Endothelial cell of umbilical vein (primary cell): ENCODE data around the gene OLFM1. TPM values are rescaled to one million over a fixed set of nuclear protein-coding genes. Genes with fewer than 3 reads are reported as not detected.

ENCODE experiments used
- BruUV-seq: library from RNA; stranded (reverse); fragments of 400-500 nt; replicated peaks from 2 replicates; lab custom pipeline; 2021; lab: Mats Ljungman, UMichigan
- CTCF ChIA-PET: fragments of 300-600, 350-600 bp; sonication (Branson Sonifier 250); formaldehyde crosslinking; loops from one replicate; lab custom pipeline; 2021; ENCODE audit warnings: antibody characterized with exemption, inconsistent platforms; lab: Charles Lee
- POLR2A ChIA-PET: fragments of 300-600, 350-600 bp; sonication (Branson Sonifier 250); formaldehyde crosslinking; loops from one replicate; lab custom pipeline; 2021; ENCODE audit warnings: antibody characterized with exemption, inconsistent platforms; lab: Charles Lee
- DNase-seq: peaks from one replicate; pipeline ENCODE4 v3.0.0-alpha.2; 2011; ENCODE audit warnings: low read depth, low spot score
- FAIRE-seq: peaks from 2 replicates; lab custom pipeline; 2011; peaks lifted over from hg19 to GRCh38; lab: Jason Lieb, UNC
- H2AFZ ChIP-seq: 2 replicates; pipeline ENCODE4 v1.6.0; 2012; ENCODE audit warnings: low read depth, low read length, control low read depth, inconsistent platforms
- H3K27ac ChIP-seq: 2 replicates; pipeline ENCODE4 v1.5.1; 2011; ENCODE audit warnings: low read depth, mild to moderate bottlenecking, control low read depth, low read length, moderate library complexity; ENCODE audit not compliant: insufficient read depth
- H3K27me3 ChIP-seq, 2 experiments: 2 replicates each; pipeline versions ENCODE4 v1.6.0 to v1.6.1; 2011; ENCODE audit warnings: low read length in 2 of 2, mixed read lengths in 1 of 2; ENCODE audit not compliant: control insufficient read depth in 2 of 2, insufficient read depth in 2 of 2
- H3K36me3 ChIP-seq, 2 experiments: 2 replicates in 1 of 2; 3 replicates in 1 of 2; pipeline ENCODE4 v1.5.1; 2011; ENCODE audit warnings: low read length in 2 of 2, mild to moderate bottlenecking in 1 of 2, moderate library complexity in 1 of 2; ENCODE audit not compliant: control insufficient read depth in 2 of 2, insufficient read depth in 2 of 2; ENCODE audit errors: extremely low read depth in 1 of 2
- H3K4me1 ChIP-seq: 3 replicates; pipeline ENCODE4 v1.5.1; 2011; ENCODE audit warnings: mild to moderate bottlenecking, low read length; ENCODE audit not compliant: control insufficient read depth, insufficient read depth; ENCODE audit errors: extremely low read depth
- H3K4me2 ChIP-seq: 2 replicates; pipeline ENCODE4 v1.6.1; 2011; ENCODE audit warnings: low read length, control low read depth, mixed read lengths; ENCODE audit not compliant: insufficient read depth
- H3K4me3 ChIP-seq, 3 experiments: fragments of 200-600 bp in 1 of 3; sonication (generic), shearing (Covaris generic) in 1 of 3; replicated peaks in 1 of 3; 2 replicates each; pipeline ENCODE4 v1.5.1; 2011 to 2016; ENCODE audit warnings: control low read depth in 3 of 3, low read length in 3 of 3, mild to moderate bottlenecking in 2 of 3, inconsistent platforms in 1 of 3, low read depth in 1 of 3, moderate library complexity in 1 of 3; ENCODE audit not compliant: insufficient read depth in 1 of 3
- H3K79me2 ChIP-seq: 2 replicates; pipeline ENCODE4 v1.6.0; 2012; ENCODE audit warnings: low read length, inconsistent platforms; ENCODE audit not compliant: control insufficient read depth, insufficient read depth
- H3K9ac ChIP-seq: replicated peaks from 2 replicates; pipeline ENCODE3; 2011; ENCODE audit warnings: low read length, control low read depth; ENCODE audit not compliant: insufficient read depth; ENCODE audit errors: extremely low read depth
- H3K9me1 ChIP-seq: replicated peaks from 3 replicates; pipeline ENCODE4 v1.6.0; 2011; ENCODE audit warnings: mild to moderate bottlenecking, low read length; ENCODE audit not compliant: control insufficient read depth, insufficient read depth; ENCODE audit errors: extremely low read depth
- H3K9me3 ChIP-seq: replicated peaks from 2 replicates; pipeline ENCODE4 v1.5.1; 2012; ENCODE audit warnings: low read length, inconsistent platforms; ENCODE audit not compliant: control insufficient read depth, insufficient read depth
- H4K20me1 ChIP-seq: replicated peaks from 2 replicates; pipeline ENCODE3; 2011; ENCODE audit warnings: mild to moderate bottlenecking, low read length; ENCODE audit not compliant: control insufficient read depth, insufficient read depth; ENCODE audit errors: extremely low read depth
- CTCF ChIP-seq, 2 donors: IDR thresholded peaks; 1 replicate in 1 of 2; 2 replicates in 1 of 2; pipeline ENCODE4 v1.5.1; 2011; ENCODE audit warnings: low read length in 2 of 2, mild to moderate bottlenecking in 2 of 2, moderate library complexity in 2 of 2, control low read depth in 1 of 2, inconsistent platforms in 1 of 2, low read depth in 1 of 2; ENCODE audit not compliant: insufficient read depth in 1 of 2; ENCODE audit errors: extremely low read depth in 1 of 2
- EZH2 ChIP-seq: IDR thresholded peaks from 2 replicates; pipeline ENCODE4 v1.6.1; 2012; ENCODE audit warnings: borderline replicate concordance, low read depth, mild to moderate bottlenecking, moderate library complexity, low read length, inconsistent platforms; ENCODE audit not compliant: severe bottlenecking
- FOS ChIP-seq: IDR thresholded peaks from 2 replicates; pipeline ENCODE4 v1.6.1; 2011; ENCODE audit warnings: mild to moderate bottlenecking, low read length, moderate library complexity, borderline replicate concordance; ENCODE audit not compliant: insufficient read depth
- GATA2 ChIP-seq: IDR thresholded peaks from 2 replicates; pipeline ENCODE4 v1.7.0; 2011; ENCODE audit warnings: low read depth, mild to moderate bottlenecking, moderate library complexity, mixed read lengths, low read length; ENCODE audit not compliant: insufficient read length, insufficient read depth
- JUN ChIP-seq: IDR thresholded peaks from 2 replicates; pipeline ENCODE4 v1.6.1; 2011; ENCODE audit warnings: borderline replicate concordance, low read depth; ENCODE audit not compliant: insufficient read length, insufficient read depth
- MAX ChIP-seq: IDR thresholded peaks from 2 replicates; pipeline ENCODE4 v1.6.1; 2011; ENCODE audit not compliant: insufficient read depth, insufficient read length
- MYC ChIP-seq: IDR thresholded peaks from one replicate; pipeline ENCODE4 v1.6.1; 2011; ENCODE audit warnings: mild to moderate bottlenecking, low read depth, low read length
- POLR2A ChIP-seq: IDR thresholded peaks from 2 replicates; pipeline ENCODE4 v1.6.1; 2012; ENCODE audit warnings: low read depth, mild to moderate bottlenecking, control low read depth, low read length
- POLR2AphosphoS5 ChIP-seq: IDR thresholded peaks from 2 replicates; pipeline ENCODE4 v1.6.1; 2012; ENCODE audit warnings: low read depth, mild to moderate bottlenecking, control low read depth, low read length, moderate library complexity; ENCODE audit not compliant: insufficient read depth
- dilution Hi-C: fragments of 300-500 bp; cut with MboI; formaldehyde crosslinking; loops from one replicate; pipeline ENCODE4 v1.15.0; 2019; ENCODE audit warnings: low sequenced_read_pairs; ENCODE audit not compliant: extremely low pct_ligation_motif_present
- intact Hi-C: fragments of 100-400 bp; cut with micrococcal nuclease; formaldehyde crosslinking; loops from one replicate; pipeline ENCODE4 v1.10.0; 2022
- polyA plus RNA-seq, 4 experiments: library from polyadenylated mRNA; depleted of rRNA in 3 of 4; stranded (reverse) in 3 of 4; unstranded in 1 of 4; fragments of >200 nt; gene quantifications; 2 replicates each; pipeline versions ENCODE4 v1.2.1 to v1.2.3, GENCODE V29; 2011 to 2012; ENCODE audit warnings: missing spikeins in 1 of 4
- total RNA-seq: library from RNA; stranded (reverse); gene quantifications from 2 replicates; pipeline ENCODE4 v1.2.3, GENCODE V29; 2021

Gene OLFM1
- total and polyA plus RNA-seq, 2 donors (not counting 3 experiments of a cell fraction or from before 2014, with no cell fraction given): 0.07 to 0.95 TPM

GRCh38 chr9:135135929-135136315, 48.5 kb downstream of the OLFM1 start:
- POLR2A ChIA-PET: no interaction called here
- FAIRE-seq (no peak), DNase-seq (no peak)
- Histone ChIP-seq H3K9ac (no peak overlapping the region), H3K4me2 (no peak overlapping the region), H4K20me1 (no peaks in the 10 kb centered on the region), H3K79me2 (no peaks in the 10 kb centered on the region), H3K9me3 (peaks cover 3% of the 10 kb centered on the region), H3K4me3 (no peak overlapping the region), H3K4me1 (no peaks in the 10 kb centered on the region), H3K36me3 (no peaks in the 10 kb centered on the region), H3K27ac (no peak overlapping the region), H3K27me3 (no peaks in the 10 kb centered on the region), H3K9me1 (no peaks in the 10 kb centered on the region), H2AFZ (no peak overlapping the region)
- CTCF ChIA-PET: no interaction called here
- dilution Hi-C loops (no loop called here), intact Hi-C loops (no loop called here)
- no peak for TF ChIP-seq EZH2
- no peak for TF ChIP-seq CTCF (IDR thresholded peaks at IDR 0.05; ENCODE audit: extremely low read depth in 1 of 2, insufficient read depth in 1 of 2, low read depth in 1 of 2, low read length in 2 of 2)
- no peak for TF ChIP-seq JUN
- no peak for TF ChIP-seq POLR2A
- TF ChIP-seq MAX: no peak
- no peak for TF ChIP-seq POLR2AphosphoS5
- TF ChIP-seq FOS: no peak
- TF ChIP-seq MYC: no peak
- TF ChIP-seq GATA2: no peak
- no TSS peak for BruUV-seq
